ENCODE results near the gene TOMM70. TPM values are rescaled to one million over a fixed set of nuclear protein-coding genes. Genes with fewer than 3 reads are reported as not detected.

The TOMM70 gene
- total RNA-seq, 2 donors from 2014 or later: 22.5 to 30.3 TPM

DNA sequence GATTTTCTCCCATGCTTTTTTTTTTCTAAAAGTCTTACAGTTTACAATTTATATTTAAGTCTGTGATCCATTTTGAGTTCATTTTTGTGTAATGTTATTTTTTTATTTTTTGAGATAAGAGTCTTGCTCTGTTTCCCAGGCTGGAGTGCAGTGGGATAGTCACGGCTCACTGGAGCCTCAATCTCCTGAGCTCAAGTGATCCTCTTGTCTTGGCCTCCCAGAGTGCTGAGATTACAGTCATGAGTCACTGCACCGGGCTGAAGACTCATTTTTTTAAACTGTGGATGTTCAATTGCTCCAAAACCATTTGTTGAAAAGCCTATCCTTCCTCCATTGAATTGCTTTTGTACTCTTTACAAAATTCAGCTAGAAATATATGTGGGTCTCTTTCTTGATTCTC, 20.0 kb upstream of the TOMM70 start:
- H3K4me1 ChIP-seq (ENCODE audit: control insufficient read depth in 1 of 2, low read depth in 2 of 2): no peaks in the 10 kb centered on the region
- H3K4me3 ChIP-seq: no peak overlapping the region
- H3K27me3 ChIP-seq (replicated peaks; ENCODE audit: insufficient read depth): no peaks in the 10 kb centered on the region
- ATAC-seq (ENCODE audit: insufficient number of reproducible peaks, low FRiP score, low read depth): no peak
- no peak for DNase-seq (ENCODE audit: low spot score)
- no peaks in the 10 kb centered on the region for H3K9me3 ChIP-seq
- no peak overlapping the region for H3K27ac ChIP-seq
- no peaks in the 10 kb centered on the region for H3K36me3 ChIP-seq
- TF ChIP-seq, protein P1, sequence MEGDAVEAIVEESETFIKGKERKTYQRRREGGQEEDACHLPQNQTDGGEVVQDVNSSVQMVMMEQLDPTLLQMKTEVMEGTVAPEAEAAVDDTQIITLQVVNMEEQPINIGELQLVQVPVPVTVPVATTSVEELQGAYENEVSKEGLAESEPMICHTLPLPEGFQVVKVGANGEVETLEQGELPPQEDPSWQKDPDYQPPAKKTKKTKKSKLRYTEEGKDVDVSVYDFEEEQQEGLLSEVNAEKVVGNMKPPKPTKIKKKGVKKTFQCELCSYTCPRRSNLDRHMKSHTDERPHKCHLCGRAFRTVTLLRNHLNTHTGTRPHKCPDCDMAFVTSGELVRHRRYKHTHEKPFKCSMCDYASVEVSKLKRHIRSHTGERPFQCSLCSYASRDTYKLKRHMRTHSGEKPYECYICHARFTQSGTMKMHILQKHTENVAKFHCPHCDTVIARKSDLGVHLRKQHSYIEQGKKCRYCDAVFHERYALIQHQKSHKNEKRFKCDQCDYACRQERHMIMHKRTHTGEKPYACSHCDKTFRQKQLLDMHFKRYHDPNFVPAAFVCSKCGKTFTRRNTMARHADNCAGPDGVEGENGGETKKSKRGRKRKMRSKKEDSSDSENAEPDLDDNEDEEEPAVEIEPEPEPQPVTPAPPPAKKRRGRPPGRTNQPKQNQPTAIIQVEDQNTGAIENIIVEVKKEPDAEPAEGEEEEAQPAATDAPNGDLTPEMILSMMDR (IDR thresholded peaks at IDR 0.05): no peak

- no peak for ATAC-seq (ENCODE audit: insufficient number of reproducible peaks, low FRiP score, low read depth)
- H3K4me1 ChIP-seq (ENCODE audit: control insufficient read depth in 1 of 2, low read depth in 2 of 2): no peaks in the 10 kb centered on the region
- no peak overlapping the region for H3K27ac ChIP-seq
- DNase-seq (ENCODE audit: low spot score): no peak
- no peaks in the 10 kb centered on the region for H3K9me3 ChIP-seq
- no peak overlapping the region for H3K4me3 ChIP-seq
- H3K36me3 ChIP-seq: no peaks in the 10 kb centered on the region
- H3K27me3 ChIP-seq (replicated peaks; ENCODE audit: insufficient read depth): no peaks in the 10 kb centered on the region
- TF ChIP-seq, protein P1 (IDR thresholded peaks at IDR 0.05): no peak
These were observed 18.5 kb upstream of the TOMM70 start for GRCh38 chr3:100419406-100419805.

DNA sequence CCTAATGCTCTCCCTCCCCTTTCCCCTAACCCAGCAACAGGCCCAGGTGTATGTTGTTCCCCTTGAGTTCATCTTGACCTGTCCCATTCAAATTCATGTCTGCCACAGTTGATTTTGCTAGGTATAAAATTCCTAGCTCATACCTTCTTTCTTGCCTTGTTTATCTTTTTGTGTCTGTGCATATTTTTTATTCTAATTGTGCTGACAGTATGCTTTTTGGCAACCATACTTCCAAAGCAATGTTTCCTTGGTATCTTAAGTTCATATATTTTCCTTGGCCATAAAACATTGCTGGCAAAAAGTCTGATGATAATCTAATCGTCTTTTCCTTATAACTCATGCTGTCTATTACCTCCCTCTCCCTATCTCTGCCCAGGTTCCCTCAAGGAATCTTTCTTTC, 16.0 kb upstream of the TOMM70 start:
- no peak for DNase-seq (ENCODE audit: low spot score)
- Histone ChIP-seq H3K36me3 (no peaks in the 10 kb centered on the region), H3K27me3 (replicated peaks; ENCODE audit: insufficient read depth) (no peaks in the 10 kb centered on the region), H3K27ac (no peak overlapping the region), H3K4me3 (no peak overlapping the region), H3K9me3 (no peaks in the 10 kb centered on the region), H3K4me1 (ENCODE audit: control insufficient read depth in 1 of 2, low read depth in 2 of 2) (no peaks in the 10 kb centered on the region)
- TF ChIP-seq, protein P1 (IDR thresholded peaks at IDR 0.05): no peak
- ATAC-seq (ENCODE audit: insufficient number of reproducible peaks, low FRiP score, low read depth): no peak

DNA sequence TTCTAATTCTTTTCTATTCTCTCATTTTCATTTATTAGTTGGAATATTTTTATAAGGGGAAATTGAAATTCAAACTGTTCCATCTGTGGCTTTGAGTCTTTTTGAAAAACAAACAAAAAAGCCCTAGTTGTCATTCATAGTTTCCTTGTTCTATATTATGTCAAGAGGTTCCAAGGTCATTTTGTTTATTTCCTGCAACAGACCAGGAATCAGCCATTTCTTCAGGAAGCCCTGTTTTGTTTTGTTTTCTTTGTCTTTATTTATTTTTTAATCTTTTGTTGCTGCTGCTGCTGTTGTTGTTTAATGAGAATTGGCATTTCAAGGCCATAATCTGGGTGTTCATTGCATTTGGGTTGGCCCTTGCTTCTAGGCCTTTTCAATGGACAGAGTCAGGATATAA, 15.3 kb upstream of the TOMM70 start:
- Histone ChIP-seq H3K36me3 (no peaks in the 10 kb centered on the region), H3K27ac (no peak overlapping the region), H3K27me3 (replicated peaks; ENCODE audit: insufficient read depth) (no peaks in the 10 kb centered on the region), H3K9me3 (no peaks in the 10 kb centered on the region), H3K4me1 (ENCODE audit: control insufficient read depth in 1 of 2, low read depth in 2 of 2) (no peaks in the 10 kb centered on the region), H3K4me3 (no peak overlapping the region)
- ATAC-seq (ENCODE audit: insufficient number of reproducible peaks, low FRiP score, low read depth) (no peak), DNase-seq (ENCODE audit: low spot score) (no peak)
- TF ChIP-seq, protein P1 (IDR thresholded peaks at IDR 0.05): no peak

DNA sequence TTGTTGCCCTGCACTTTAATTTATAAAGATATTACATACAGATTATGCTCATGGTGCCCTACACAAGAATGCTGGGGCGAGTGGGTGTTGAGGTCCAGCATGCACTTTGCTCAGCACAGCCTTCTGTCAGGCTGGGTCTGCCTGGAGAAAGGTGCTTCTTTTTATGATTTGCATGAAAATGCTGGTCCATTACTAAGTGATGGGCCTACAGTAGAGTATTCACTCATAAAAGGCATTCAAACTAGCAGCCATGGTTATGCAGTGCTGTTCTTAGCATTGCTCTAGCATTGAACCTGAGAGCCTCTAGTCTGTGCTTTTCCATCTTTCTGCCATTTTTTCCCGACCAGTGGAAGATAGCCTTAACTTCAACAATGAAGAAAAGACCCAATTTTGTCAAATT, 12.7 kb upstream of the TOMM70 start:
- TF ChIP-seq, protein P1 (IDR thresholded peaks at IDR 0.05): no peak
- no peaks in the 10 kb centered on the region for H3K9me3 ChIP-seq
- DNase-seq (ENCODE audit: low spot score) (no peak), ATAC-seq (ENCODE audit: insufficient number of reproducible peaks, low FRiP score, low read depth) (no peak)
- H3K27me3 ChIP-seq (replicated peaks; ENCODE audit: insufficient read depth): no peaks in the 10 kb centered on the region
- H3K36me3 ChIP-seq: no peaks in the 10 kb centered on the region
- H3K27ac ChIP-seq: no peak overlapping the region
- no peak overlapping the region for H3K4me3 ChIP-seq
- no peaks in the 10 kb centered on the region for H3K4me1 ChIP-seq (ENCODE audit: control insufficient read depth in 1 of 2, low read depth in 2 of 2)
